NCI-H146 (cell line): ENCODE data around the gene TMED6.
A peak's percentile ranks its signal among the peaks of the same experiment; 100 is the strongest.
"Not testable (repeated sequence)": the region's sequence is repeated elsewhere in the genome, so short reads cannot be mapped to it uniquely, and the experiment has no call there.

Experiments used
- DNase-seq: peaks from one replicate; lab custom pipeline; 2025; lab: John Stamatoyannopoulos, UW

TMED6 gene

DNA sequence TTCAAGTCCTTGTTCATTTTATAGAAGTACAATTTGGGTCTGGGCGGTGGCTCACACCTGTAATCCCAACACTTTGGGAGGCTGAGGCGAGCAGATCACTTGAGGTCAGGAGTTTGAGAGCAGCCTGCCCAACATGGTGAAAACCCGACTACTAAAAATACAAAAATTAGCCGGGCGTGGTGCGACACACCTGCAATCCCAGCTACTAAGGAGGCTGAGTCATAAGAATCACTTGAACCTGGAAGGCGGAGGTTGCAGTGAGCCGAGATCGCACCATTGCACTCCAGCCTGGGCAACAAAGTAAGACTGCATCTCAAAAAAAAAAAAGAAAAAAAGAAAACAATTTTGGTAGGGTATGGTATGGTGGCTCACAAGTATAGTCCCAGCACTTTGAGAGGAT lies 8.5 kb upstream of the TMED6 start:
- not testable (repeated sequence) for DNase-seq

- no peak for DNase-seq
Measured at GRCh38 chr16:69350536-69351133, 951 bp downstream of the TMED6 start.

GRCh38 chr16:69349536-69349935 lies 2.0 kb downstream of the TMED6 start:
- DNase-seq: no peak

GRCh38 chr16:69348222-69348621 lies 3.4 kb downstream of the TMED6 start:
- DNase-seq: no peak

DNA sequence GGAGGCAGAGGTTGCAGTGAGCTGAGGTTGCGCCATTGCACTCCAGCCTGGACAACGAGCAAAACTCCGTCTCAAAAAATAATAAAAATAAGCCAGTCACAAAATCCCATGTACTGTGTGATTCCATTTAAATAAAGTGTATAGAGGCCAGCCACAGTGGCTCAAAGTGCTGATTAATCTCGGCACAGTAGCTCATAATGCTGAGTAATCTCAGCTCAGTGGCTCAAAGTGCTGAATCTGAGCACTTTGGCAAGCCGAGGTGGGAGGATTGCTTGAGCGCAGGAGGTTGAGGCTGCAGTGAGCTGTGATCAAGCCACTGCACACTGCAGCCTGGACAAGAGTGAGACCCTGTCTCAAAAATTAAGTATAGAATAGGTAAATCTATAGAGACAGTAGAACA lies 4.9 kb downstream of the TMED6 start:
- DNase-seq: no peak

- DNase-seq: no peak
Measured at GRCh38 chr16:69345923-69346322, 5.7 kb downstream of the TMED6 start.

GRCh38 chr16:69344171-69344570 lies 7.4 kb downstream of the TMED6 start:
- no peak for DNase-seq

DNA sequence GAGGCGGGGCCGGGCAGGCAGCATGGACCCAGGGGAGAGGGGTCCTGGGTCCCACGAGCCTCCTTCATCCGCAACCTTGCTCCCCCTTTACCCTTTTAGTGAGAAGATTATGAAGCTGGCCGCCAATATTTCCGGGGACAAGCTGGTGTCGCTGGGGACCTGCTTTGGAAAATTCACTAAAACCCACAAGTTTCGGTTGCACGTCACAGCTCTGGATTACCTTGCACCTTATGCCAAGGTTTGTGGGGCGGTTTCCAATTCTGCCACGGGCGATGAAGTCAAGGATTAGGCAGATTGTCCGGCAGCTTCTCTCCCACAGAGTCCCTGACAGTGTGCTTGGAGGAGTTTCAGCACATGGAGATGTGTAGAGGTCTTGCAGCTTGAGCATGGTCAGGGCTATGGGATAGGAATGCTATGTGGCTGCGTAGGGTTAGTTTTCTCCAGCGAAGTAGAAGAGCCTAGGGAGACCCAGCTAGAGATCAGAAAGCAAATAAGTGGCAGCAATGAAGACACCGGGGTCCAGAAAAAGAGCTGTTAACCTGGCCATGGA lies 11.4 kb downstream of the TMED6 start:
- DNase-seq: no peak

DNA sequence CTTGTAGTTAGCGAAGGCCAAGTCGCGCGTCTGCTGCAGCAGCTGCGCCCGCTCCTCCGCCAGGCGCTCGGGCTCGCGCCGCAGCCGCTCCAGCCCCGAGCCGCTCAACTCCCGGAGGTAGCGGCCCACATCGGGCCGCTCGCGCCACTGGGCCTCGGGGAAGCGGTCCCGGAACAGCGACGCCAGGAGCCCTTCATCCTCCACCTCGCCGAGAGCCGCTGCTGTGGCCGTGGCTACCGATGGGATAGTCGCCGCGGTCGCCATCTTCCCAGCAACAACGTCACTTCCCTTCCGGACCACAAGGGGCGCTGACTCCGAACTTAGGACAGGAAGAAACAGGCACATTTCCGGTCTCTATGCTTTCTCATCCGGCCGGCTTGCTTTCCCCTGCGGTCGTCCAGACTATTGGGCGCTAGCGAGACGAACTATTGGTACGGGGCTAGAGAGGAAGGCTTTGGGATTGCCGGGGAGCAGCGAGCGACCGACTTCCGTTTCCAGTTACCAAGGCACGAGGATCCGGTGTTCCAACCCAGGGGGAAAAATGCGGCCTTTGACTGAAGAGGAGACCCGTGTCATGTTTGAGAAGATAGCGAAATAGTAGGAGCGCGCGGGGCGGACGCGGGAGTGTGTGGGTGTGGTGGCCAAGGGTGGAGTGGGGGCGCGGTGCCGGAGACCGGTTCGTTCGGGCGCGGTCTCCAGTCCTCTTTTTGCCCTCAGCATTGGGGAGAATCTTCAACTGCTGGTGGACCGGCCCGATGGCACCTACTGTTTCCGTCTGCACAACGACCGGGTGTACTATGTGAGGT lies 12.1 kb downstream of the TMED6 start, which contains the start of the genes COG8 and NIP7:
TSS of gene COG8 (minus strand) at position 276 of the 806 bp plus-strand sequence. CDS start at position 264, 12 bp downstream.
TSS of gene NIP7 (plus strand) at position 484 of the 806 bp plus-strand sequence. CDS start at position 542, 58 bp downstream.
- peak; percentile 96 for DNase-seq

DNA sequence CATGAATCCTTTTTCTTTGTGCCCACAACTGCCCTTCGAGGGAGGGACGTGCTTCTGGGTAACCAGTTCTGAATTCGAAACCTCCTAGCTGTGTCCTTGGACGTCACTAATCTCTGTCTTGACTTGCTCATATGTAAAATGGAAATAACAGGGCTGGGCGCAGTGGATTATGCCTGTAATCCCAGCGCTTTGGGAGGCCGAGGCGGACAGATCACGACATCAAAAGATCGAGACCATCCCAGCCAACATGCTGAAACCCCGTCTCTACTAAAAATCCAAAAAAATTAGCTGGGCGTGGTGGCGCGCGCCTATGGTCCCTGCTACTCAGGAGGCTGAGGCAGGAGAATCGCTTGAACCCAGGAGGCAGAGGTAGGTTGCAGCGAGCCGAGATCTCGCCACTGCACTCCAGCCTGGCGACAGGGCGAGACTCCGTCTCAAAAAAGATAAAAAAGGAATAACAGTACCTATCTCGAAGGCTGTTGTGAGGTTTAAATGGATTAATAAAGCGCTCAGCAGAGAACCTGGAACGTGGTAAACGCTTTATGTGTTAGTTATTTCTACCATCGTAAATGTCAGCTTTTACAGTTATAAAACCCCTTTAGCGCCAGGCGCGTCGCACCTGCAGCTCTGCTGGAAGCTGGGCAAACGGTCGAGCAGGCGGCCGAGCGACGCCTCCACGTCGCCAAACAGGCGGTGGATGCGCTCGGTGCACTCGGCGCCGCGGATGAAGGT lies 12.9 kb downstream of the TMED6 start:
- DNase-seq: peak; percentile 71

- DNase-seq: no peak
Measured at GRCh38 chr16:69334696-69335095, 16.9 kb downstream of the TMED6 start.

DNA sequence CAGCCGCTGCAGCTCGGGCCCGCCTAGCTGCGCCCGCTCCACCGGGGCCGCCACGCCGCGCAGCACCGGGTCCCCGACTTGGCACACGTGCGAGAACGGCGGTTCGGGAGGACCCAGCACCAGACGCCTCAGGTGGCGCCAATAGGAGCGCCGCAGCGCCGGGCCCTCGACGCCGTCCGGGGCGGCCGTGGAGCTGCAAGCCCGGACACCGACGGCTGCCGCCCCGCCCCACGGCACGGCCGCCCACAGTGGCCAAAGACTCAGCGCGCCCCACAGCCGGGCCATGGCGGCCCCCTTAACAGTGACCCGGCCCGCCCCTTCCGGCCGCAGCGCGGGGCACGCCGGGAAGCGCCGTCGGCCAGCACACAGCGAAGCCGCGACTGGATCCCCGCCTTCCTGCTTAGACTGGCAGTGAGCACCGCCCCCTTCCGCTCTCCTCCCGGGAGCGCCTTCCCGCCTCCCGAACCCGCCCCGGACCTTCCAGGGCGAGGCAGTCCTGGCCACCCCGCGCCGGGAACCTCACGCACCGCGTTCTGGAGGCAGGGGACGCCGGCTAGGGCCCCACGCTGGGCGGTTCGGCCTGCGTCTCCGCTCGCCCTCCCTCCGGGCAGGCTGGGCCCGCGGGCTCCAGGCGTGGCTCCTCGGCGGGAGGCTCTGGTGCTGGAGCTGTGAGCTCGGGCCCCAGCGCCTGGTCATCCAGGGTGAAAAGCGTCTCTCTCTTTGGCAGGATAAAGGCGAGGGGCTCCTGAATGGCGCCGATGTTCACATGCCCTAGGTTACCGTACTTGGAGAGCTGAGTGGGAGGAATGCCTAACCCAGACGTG lies 21.1 kb downstream of the TMED6 start, which contains the start of gene PDF:
TSS of gene PDF (minus strand) at position 303 of the 824 bp plus-strand sequence. CDS start at position 285, 18 bp downstream.
- peak; percentile 92 for DNase-seq

- DNase-seq: peak; percentile 45
Measured at GRCh38 chr16:69329369-69330285, 22.0 kb downstream of the TMED6 start.

DNA sequence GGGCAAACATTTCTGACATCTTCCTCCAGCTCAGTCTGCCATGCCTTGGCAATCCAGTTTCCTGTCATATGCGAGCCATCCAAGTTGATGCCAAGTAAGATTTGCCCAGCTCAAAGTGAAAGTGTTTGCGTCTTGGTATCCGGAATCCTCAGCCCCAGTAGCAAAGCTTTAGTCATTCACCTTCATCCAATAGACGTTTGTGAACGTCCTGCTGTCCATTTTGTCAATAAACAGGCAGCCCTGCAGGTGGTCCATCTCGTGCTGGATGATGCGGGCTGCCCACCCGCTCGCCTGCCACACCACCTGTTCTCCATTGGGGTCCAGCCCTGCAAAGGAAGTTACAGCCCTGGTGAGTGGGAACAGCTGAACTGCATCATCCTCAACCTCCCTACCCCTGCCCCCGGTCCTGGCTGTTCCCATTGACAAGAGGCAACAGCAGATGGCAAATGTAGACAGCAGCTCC lies 22.7 kb downstream of the TMED6 start:
- DNase-seq: peak; percentile 5

- DNase-seq: no peak
Measured at GRCh38 chr16:69327585-69328310, 23.8 kb downstream of the TMED6 start.

GRCh38 chr16:69326172-69326873 lies 25.3 kb downstream of the TMED6 start:
- no peak for DNase-seq

DNA sequence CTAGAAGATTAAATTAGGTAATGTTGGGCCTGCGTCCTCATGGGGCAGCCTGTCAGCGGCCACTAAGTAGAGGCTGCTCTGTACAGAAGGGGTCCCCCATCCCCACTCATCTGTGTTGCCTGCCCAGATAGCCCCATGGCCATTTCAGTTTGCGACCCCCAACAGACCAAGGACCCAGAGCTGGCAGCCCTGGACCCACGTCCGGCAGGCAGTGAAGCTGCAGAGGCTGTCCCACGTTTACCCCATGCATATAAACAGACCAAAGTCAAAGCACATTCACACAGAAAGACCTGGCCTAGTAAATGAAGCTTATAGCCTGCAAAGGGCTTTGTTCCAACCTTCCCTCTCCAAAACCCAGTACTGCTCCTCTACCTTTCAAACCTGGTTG lies 25.8 kb downstream of the TMED6 start:
- DNase-seq: no peak

DNA sequence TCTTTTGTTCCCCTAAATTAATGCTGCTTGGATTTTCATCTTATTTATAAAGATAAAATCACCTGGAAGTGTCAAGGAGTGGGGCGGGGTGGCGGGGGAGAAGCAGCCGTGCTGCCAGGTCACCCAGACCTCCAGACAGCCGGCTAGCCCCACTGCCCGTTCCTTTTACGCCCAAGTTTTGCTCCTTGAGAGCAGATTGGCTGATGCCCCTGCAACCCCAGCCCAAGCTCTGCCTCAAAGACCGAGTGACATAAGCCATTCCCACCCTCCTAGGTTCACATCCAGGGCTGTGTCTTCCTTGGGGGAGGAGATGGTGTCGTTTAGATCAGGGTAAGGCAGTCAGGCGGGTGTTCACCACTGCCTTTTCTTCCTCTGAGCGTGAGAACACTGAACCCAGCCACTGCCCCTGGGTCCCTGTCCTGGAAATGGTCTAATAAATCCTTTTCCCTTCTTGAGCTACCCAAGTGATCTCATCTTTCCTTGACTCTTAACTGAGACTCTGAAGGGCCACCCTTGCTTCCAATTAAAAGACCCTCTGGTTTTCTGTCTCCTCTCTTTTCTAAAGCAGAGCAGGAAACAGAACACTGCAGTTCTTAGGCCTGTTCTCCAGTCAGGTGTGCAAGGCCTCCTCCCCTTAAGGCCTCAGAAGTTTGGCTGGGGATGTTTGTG lies 26.9 kb downstream of the TMED6 start:
- no peak for DNase-seq
